GM23338 (cell line): ENCODE results near the gene NIN. TPM values are rescaled to one million over a fixed set of nuclear protein-coding genes. Genes with fewer than 3 reads are reported as not detected.

Experiments
- ATAC-seq: fragments of 200-7000 bp; cut with Tn5 transposase; 3 replicates; pipeline ENCODE4 v1.9.1; 2020
- DNase-seq: peaks from one replicate; pipeline ENCODE4 v3.0.0-alpha.2; 2015; ENCODE audit warnings: low spot score
- H2AFZ ChIP-seq: fragments of 200-600 bp; sonication (generic); 2 replicates; pipeline ENCODE4 v1.8.0; 2016; ENCODE audit warnings: antibody characterized with exemption, mild to moderate bottlenecking, moderate library complexity
- H3F3A ChIP-seq: fragments of 200-600 bp; sonication (generic); replicated peaks from 2 replicates; pipeline ENCODE4 v1.8.0; 2017; ENCODE audit warnings: antibody characterized with exemption, mixed run types, low read depth
- H3K27ac ChIP-seq: fragments of 200-600 bp; sonication (generic); 2 replicates; pipeline ENCODE4 v1.6.1; 2016; ENCODE audit warnings: low read depth
- H3K27me3 ChIP-seq: fragments of 200-600 bp; sonication (generic); 2 replicates; pipeline ENCODE4 v1.8.0; 2016; ENCODE audit warnings: mild to moderate bottlenecking, mixed run types, moderate library complexity; ENCODE audit not compliant: insufficient read depth
- H3K36me3 ChIP-seq: fragments of 200-600 bp; sonication (generic); 2 replicates; pipeline ENCODE4 v1.8.0; 2016; ENCODE audit warnings: mild to moderate bottlenecking; ENCODE audit not compliant: insufficient read depth
- H3K4me1 ChIP-seq: fragments of 200-600 bp; sonication (generic); 2 replicates; pipeline ENCODE4 v1.8.0; 2016; ENCODE audit warnings: mild to moderate bottlenecking, moderate library complexity; ENCODE audit not compliant: insufficient read depth
- H3K4me2 ChIP-seq: fragments of 200-600 bp; sonication (generic); 2 replicates; pipeline ENCODE4 v1.7.1; 2017; ENCODE audit warnings: mixed run types
- H3K4me3 ChIP-seq: fragments of 200-600 bp; sonication (generic); 2 replicates; pipeline ENCODE4 v1.6.1; 2016; ENCODE audit warnings: mixed run types
- H3K79me2 ChIP-seq: fragments of 200-600 bp; sonication (generic); replicated peaks from 2 replicates; pipeline ENCODE4 v1.8.0; 2017; ENCODE audit warnings: mild to moderate bottlenecking; ENCODE audit not compliant: insufficient read depth
- H3K9me2 ChIP-seq: fragments of 200-600 bp; sonication (generic); 2 replicates; pipeline ENCODE4 v1.8.0; 2017; ENCODE audit not compliant: insufficient read depth
- H4K20me1 ChIP-seq: fragments of 200-600 bp; sonication (generic); replicated peaks from 2 replicates; pipeline ENCODE4 v1.8.0; 2017; ENCODE audit warnings: mild to moderate bottlenecking; ENCODE audit not compliant: insufficient read depth
- H3K27ac Mint-ChIP-seq: 2 replicates; pipeline ENCODE4 v1.8.0; 2020; ENCODE audit warnings: inconsistent platforms, mild to moderate bottlenecking, moderate library complexity, mixed read lengths
- H3K27me3 Mint-ChIP-seq: 3 replicates; pipeline ENCODE4 v1.8.0; 2022; ENCODE audit warnings: low read depth, mild to moderate bottlenecking, moderate library complexity, mixed read lengths, inconsistent platforms; ENCODE audit not compliant: insufficient read depth, poor library complexity
- H3K36me3 Mint-ChIP-seq: 3 replicates; pipeline ENCODE4 v1.8.0; 2021; ENCODE audit warnings: low read depth, mild to moderate bottlenecking, inconsistent platforms, moderate library complexity, mixed read lengths
- H3K4me1 Mint-ChIP-seq: 3 replicates; pipeline ENCODE4 v1.8.0; 2020; ENCODE audit warnings: mild to moderate bottlenecking, inconsistent platforms, mixed read lengths
- H3K4me3 Mint-ChIP-seq: 3 replicates; pipeline ENCODE4 v1.8.0; 2021; ENCODE audit warnings: moderate library complexity, mild to moderate bottlenecking, inconsistent platforms, mixed read lengths
- H3K9me3 Mint-ChIP-seq: 3 replicates; pipeline ENCODE4 v1.8.0; 2020; ENCODE audit warnings: moderate library complexity, mild to moderate bottlenecking, inconsistent platforms, mixed read lengths
- CTCF ChIP-seq, 2 experiments: fragments of 200-600 bp in 1 of 2; sonication (generic) in 1 of 2; conservative IDR thresholded peaks; 2 replicates each; pipeline versions ENCODE4 v1.5.1 to v1.6.1; 2016 to 2017; ENCODE audit warnings: antibody characterized with exemption in 2 of 2, low read depth in 2 of 2, mild to moderate bottlenecking in 2 of 2, moderate library complexity in 1 of 2
- EZH2 ChIP-seq: fragments of 200-600 bp; sonication (generic); IDR thresholded peaks from one replicate; pipeline ENCODE4 v1.8.0; 2017; ENCODE audit warnings: antibody characterized with exemption, mild to moderate bottlenecking, low read depth; ENCODE audit not compliant: unreplicated experiment
- EZH2phosphoT487 ChIP-seq: fragments of 200-600 bp; sonication (generic); IDR thresholded peaks from one replicate; pipeline ENCODE4 v1.8.1; 2018; ENCODE audit warnings: antibody characterized with exemption; ENCODE audit not compliant: unreplicated experiment
- JUNB ChIP-seq: IDR thresholded peaks from one replicate; pipeline ENCODE4 v1.6.1; 2016; ENCODE audit warnings: antibody characterized with exemption; ENCODE audit not compliant: unreplicated experiment
- NANOG ChIP-seq: IDR thresholded peaks from 2 replicates; pipeline ENCODE4 v1.6.1; 2016; ENCODE audit warnings: antibody characterized with exemption, borderline replicate concordance
- POLR2AphosphoS5 ChIP-seq: IDR thresholded peaks from 2 replicates; pipeline ENCODE4 v1.6.1; 2016; ENCODE audit warnings: antibody characterized with exemption, low read depth
- REST ChIP-seq: IDR thresholded peaks from one replicate; pipeline ENCODE4 v1.6.1; 2018; ENCODE audit warnings: antibody characterized with exemption; ENCODE audit not compliant: unreplicated experiment
- ZNF114 ChIP-seq: fragments of 250-450 bp; sonication (Bioruptor Pico); IDR thresholded peaks from 2 replicates; pipeline ENCODE4 v1.5.0; 2020; ENCODE audit warnings: mild to moderate bottlenecking, moderate library complexity
- ZNF331 ChIP-seq: fragments of 250-450 bp; sonication (Bioruptor Pico); IDR thresholded peaks from 2 replicates; pipeline ENCODE4 v1.5.0; 2020; ENCODE audit warnings: low read depth, mild to moderate bottlenecking, moderate library complexity
- polyA plus RNA-seq: library from polyadenylated mRNA; unstranded; fragments of >200 nt; fragmentation: Nextera tagmentation; extraction: Ambion mirVana; gene quantifications from 2 replicates; pipeline ENCODE4 v1.2.1, GENCODE V29; 2016
- total RNA-seq: library from RNA; depleted of rRNA; stranded (reverse); fragments of >200 nt; shearing (Covaris generic); gene quantifications from 2 replicates; pipeline ENCODE4 v1.2.3, GENCODE V29; 2014
- TF ChIP-seq, protein P1 (sequence below): IDR thresholded peaks from 2 replicates; pipeline ENCODE4 v1.6.1; 2016; ENCODE audit warnings: antibody characterized with exemption

The NIN gene
- total and polyA plus RNA-seq, 2 experiments from 2014 or later, result 7.4 to 17.4 TPM

DNA sequence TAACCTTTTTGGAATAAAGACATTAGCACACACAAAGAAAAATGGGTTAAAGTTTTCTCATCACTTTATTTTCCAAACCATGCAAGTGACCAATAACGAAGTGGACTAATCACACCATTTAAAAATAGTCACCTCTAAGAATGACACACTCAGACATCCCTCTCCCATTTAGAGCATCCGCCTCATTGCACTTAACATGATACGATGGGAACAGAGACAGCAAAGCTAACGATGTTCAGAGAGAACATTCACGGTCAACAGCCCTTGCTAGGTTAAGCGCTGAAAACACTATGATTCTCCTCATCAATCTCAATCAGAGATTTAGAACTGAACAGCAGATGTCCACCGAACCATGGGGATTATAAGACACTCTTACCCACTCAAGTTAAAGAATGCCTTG, 35.8 kb downstream of the NIN start:
- no peak for DNase-seq
- H3K36me3 ChIP-seq, result no peaks in the 10 kb centered on the region
- H4K20me1 ChIP-seq, result no peaks in the 10 kb centered on the region
- no peak overlapping the region for H3K27ac ChIP-seq
- H3K4me1 ChIP-seq, result peaks cover 9% of the 10 kb centered on the region; the same call in 1 of the 2 replicates
- H2AFZ ChIP-seq, result no peak overlapping the region
- H3K27ac Mint-ChIP-seq, result no peak overlapping the region
- H3F3A ChIP-seq, result no peaks in the 10 kb centered on the region
- H3K79me2 ChIP-seq, result no peaks in the 10 kb centered on the region
- peaks cover 19% of the 10 kb centered on the region; the same call in 2 of the 3 replicates for H3K4me1 Mint-ChIP-seq
- H3K4me2 ChIP-seq, result no peak overlapping the region
- H3K27me3 ChIP-seq, result no peaks in the 10 kb centered on the region
- no peak overlapping the region for H3K4me3 ChIP-seq
- ATAC-seq, result no peak
- TF ChIP-seq, protein P1, sequence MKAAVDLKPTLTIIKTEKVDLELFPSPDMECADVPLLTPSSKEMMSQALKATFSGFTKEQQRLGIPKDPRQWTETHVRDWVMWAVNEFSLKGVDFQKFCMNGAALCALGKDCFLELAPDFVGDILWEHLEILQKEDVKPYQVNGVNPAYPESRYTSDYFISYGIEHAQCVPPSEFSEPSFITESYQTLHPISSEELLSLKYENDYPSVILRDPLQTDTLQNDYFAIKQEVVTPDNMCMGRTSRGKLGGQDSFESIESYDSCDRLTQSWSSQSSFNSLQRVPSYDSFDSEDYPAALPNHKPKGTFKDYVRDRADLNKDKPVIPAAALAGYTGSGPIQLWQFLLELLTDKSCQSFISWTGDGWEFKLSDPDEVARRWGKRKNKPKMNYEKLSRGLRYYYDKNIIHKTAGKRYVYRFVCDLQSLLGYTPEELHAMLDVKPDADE, result no peak
- TF ChIP-seq ZNF331 (CRISPR knock-in tag) (no peak), CTCF (conservative IDR thresholded peaks at IDR 0.05; ENCODE audit: low read depth in 2 of 2) (no peak), NANOG (no peak), EZH2 (no peak), JUNB (no peak), REST (no peak), ZNF114 (no peak), EZH2phosphoT487 (no peak), POLR2AphosphoS5 (no peak)
- H3K36me3 Mint-ChIP-seq, result peaks cover 7% of the 10 kb centered on the region
- no peak overlapping the region for H3K4me3 Mint-ChIP-seq
- peaks cover 2% of the 10 kb centered on the region for H3K27me3 Mint-ChIP-seq
- no peaks in the 10 kb centered on the region for H3K9me3 Mint-ChIP-seq
- no peaks in the 10 kb centered on the region for H3K9me2 ChIP-seq
